ENCODE data around the gene DNASE2B.

The DNASE2B gene

GRCh38 chr1:84428235-84428634 is 30.0 kb downstream of the DNASE2B start:
- TF ChIP-seq SUZ12 (IDR thresholded peaks at IDR 0.05; ENCODE audit: extremely low read depth, insufficient read depth, insufficient read length), result no peak
- no peak for TF ChIP-seq YY1 (IDR thresholded peaks at IDR 0.05; ENCODE audit: insufficient read depth, insufficient read length)
- no peak for TF ChIP-seq ZNF274 (IDR thresholded peaks at IDR 0.05; ENCODE audit: low read depth, low read length)
- no peak overlapping the region for H3K4me3 ChIP-seq (ENCODE audit: insufficient read length, low read depth)
- H3K36me3 ChIP-seq (ENCODE audit: insufficient read depth, insufficient read length, low read length), result no peaks in the 10 kb centered on the region
- no peak for DNase-seq (ENCODE audit: low read depth, low spot score)
- no peaks in the 10 kb centered on the region for H3K4me1 ChIP-seq (ENCODE audit: insufficient read depth, insufficient read length)
- H3K9me3 ChIP-seq (ENCODE audit: insufficient read depth, low read length), result peaks cover 6% of the 10 kb centered on the region; the same call in 1 of the 2 replicates
- H3K9ac ChIP-seq (ENCODE audit: insufficient read length, low read depth), result no peak overlapping the region
- no peaks in the 10 kb centered on the region for H3K27me3 ChIP-seq (ENCODE audit: insufficient read depth, insufficient read length)

- H3K9me3 ChIP-seq (ENCODE audit: insufficient read depth, low read length), result peaks cover 6% of the 10 kb centered on the region; the same call in 1 of the 2 replicates
- H3K27me3 ChIP-seq (ENCODE audit: insufficient read depth, insufficient read length), result no peaks in the 10 kb centered on the region
- H3K4me3 ChIP-seq (ENCODE audit: insufficient read length, low read depth), result no peak overlapping the region
- TF ChIP-seq YY1 (IDR thresholded peaks at IDR 0.05; ENCODE audit: insufficient read depth, insufficient read length), result no peak
- TF ChIP-seq ZNF274 (IDR thresholded peaks at IDR 0.05; ENCODE audit: low read depth, low read length), result no peak
- no peak for TF ChIP-seq SUZ12 (IDR thresholded peaks at IDR 0.05; ENCODE audit: extremely low read depth, insufficient read depth, insufficient read length)
- no peak for DNase-seq (ENCODE audit: low read depth, low spot score)
- no peaks in the 10 kb centered on the region for H3K4me1 ChIP-seq (ENCODE audit: insufficient read depth, insufficient read length)
- no peaks in the 10 kb centered on the region for H3K36me3 ChIP-seq (ENCODE audit: insufficient read depth, insufficient read length, low read length)
- no peak overlapping the region for H3K9ac ChIP-seq (ENCODE audit: insufficient read length, low read depth)
Observed at GRCh38 chr1:84429231-84429630, 30.9 kb downstream of the DNASE2B start.

GRCh38 chr1:84430546-84430945 is 32.3 kb downstream of the DNASE2B start:
- Histone ChIP-seq H3K9ac (ENCODE audit: insufficient read length, low read depth) (no peak overlapping the region), H3K36me3 (ENCODE audit: insufficient read depth, insufficient read length, low read length) (no peaks in the 10 kb centered on the region), H3K4me3 (ENCODE audit: insufficient read length, low read depth) (no peak overlapping the region), H3K9me3 (ENCODE audit: insufficient read depth, low read length) (peaks cover 6% of the 10 kb centered on the region; the same call in 1 of the 2 replicates), H3K27me3 (ENCODE audit: insufficient read depth, insufficient read length) (no peaks in the 10 kb centered on the region), H3K4me1 (ENCODE audit: insufficient read depth, insufficient read length) (no peaks in the 10 kb centered on the region)
- TF ChIP-seq YY1 (IDR thresholded peaks at IDR 0.05; ENCODE audit: insufficient read depth, insufficient read length) (no peak), ZNF274 (IDR thresholded peaks at IDR 0.05; ENCODE audit: low read depth, low read length) (no peak), SUZ12 (IDR thresholded peaks at IDR 0.05; ENCODE audit: extremely low read depth, insufficient read depth, insufficient read length) (no peak)
- no peak for DNase-seq (ENCODE audit: low read depth, low spot score)

- DNase-seq (ENCODE audit: low read depth, low spot score), result peak; percentile 64
- no peak for TF ChIP-seq ZNF274 (IDR thresholded peaks at IDR 0.05; ENCODE audit: low read depth, low read length)
- TF ChIP-seq SUZ12 (IDR thresholded peaks at IDR 0.05; ENCODE audit: extremely low read depth, insufficient read depth, insufficient read length), result no peak
- TF ChIP-seq YY1 (IDR thresholded peaks at IDR 0.05; ENCODE audit: insufficient read depth, insufficient read length), result no peak
- Histone ChIP-seq H3K9ac (ENCODE audit: insufficient read length, low read depth) (no peak overlapping the region), H3K27me3 (ENCODE audit: insufficient read depth, insufficient read length) (no peaks in the 10 kb centered on the region), H3K9me3 (ENCODE audit: insufficient read depth, low read length) (peaks cover 6% of the 10 kb centered on the region; the same call in 1 of the 2 replicates), H3K36me3 (ENCODE audit: insufficient read depth, insufficient read length, low read length) (no peaks in the 10 kb centered on the region), H3K4me3 (ENCODE audit: insufficient read length, low read depth) (no peak overlapping the region), H3K4me1 (ENCODE audit: insufficient read depth, insufficient read length) (no peaks in the 10 kb centered on the region)
Observed at GRCh38 chr1:84433258-84434080, 35.2 kb downstream of the DNASE2B start.

- no peak overlapping the region for H3K4me3 ChIP-seq (ENCODE audit: insufficient read length, low read depth)
- DNase-seq (ENCODE audit: low read depth, low spot score), result no peak
- H3K4me1 ChIP-seq (ENCODE audit: insufficient read depth, insufficient read length), result no peaks in the 10 kb centered on the region
- no peaks in the 10 kb centered on the region for H3K36me3 ChIP-seq (ENCODE audit: insufficient read depth, insufficient read length, low read length)
- no peak overlapping the region for H3K9ac ChIP-seq (ENCODE audit: insufficient read length, low read depth)
- TF ChIP-seq YY1 (IDR thresholded peaks at IDR 0.05; ENCODE audit: insufficient read depth, insufficient read length) (no peak), SUZ12 (IDR thresholded peaks at IDR 0.05; ENCODE audit: extremely low read depth, insufficient read depth, insufficient read length) (no peak), ZNF274 (IDR thresholded peaks at IDR 0.05; ENCODE audit: low read depth, low read length) (no peak)
- no peaks in the 10 kb centered on the region for H3K27me3 ChIP-seq (ENCODE audit: insufficient read depth, insufficient read length)
- H3K9me3 ChIP-seq (ENCODE audit: insufficient read depth, low read length), result peaks cover 6% of the 10 kb centered on the region; the same call in 1 of the 2 replicates
Observed at GRCh38 chr1:84434081-84434769, 35.9 kb downstream of the DNASE2B start.

- no peak for DNase-seq (ENCODE audit: low read depth, low spot score)
- Histone ChIP-seq H3K4me1 (ENCODE audit: insufficient read depth, insufficient read length) (no peaks in the 10 kb centered on the region), H3K9me3 (ENCODE audit: insufficient read depth, low read length) (peaks cover 6% of the 10 kb centered on the region; the same call in 1 of the 2 replicates), H3K27me3 (ENCODE audit: insufficient read depth, insufficient read length) (no peaks in the 10 kb centered on the region), H3K36me3 (ENCODE audit: insufficient read depth, insufficient read length, low read length) (no peaks in the 10 kb centered on the region), H3K9ac (ENCODE audit: insufficient read length, low read depth) (no peak overlapping the region), H3K4me3 (ENCODE audit: insufficient read length, low read depth) (no peak overlapping the region)
- TF ChIP-seq YY1 (IDR thresholded peaks at IDR 0.05; ENCODE audit: insufficient read depth, insufficient read length) (no peak), SUZ12 (IDR thresholded peaks at IDR 0.05; ENCODE audit: extremely low read depth, insufficient read depth, insufficient read length) (no peak), ZNF274 (IDR thresholded peaks at IDR 0.05; ENCODE audit: low read depth, low read length) (no peak)
Observed at GRCh38 chr1:84434801-84435549, 36.7 kb downstream of the DNASE2B start.

Measured in NT2/D1 (cell line).